Nephron (organoid): ENCODE data around the gene ARHGEF12.

ENCODE experiments used
- H3K27ac Mint-ChIP-seq, 3 experiments: 2 replicates each; pipeline ENCODE4 v1.8.0; 2020; ENCODE audit warnings: mixed read lengths in 3 of 3, mild to moderate bottlenecking in 2 of 3, moderate library complexity in 1 of 3
- H3K27me3 Mint-ChIP-seq: 2 replicates; pipeline ENCODE4 v1.8.0; 2021; ENCODE audit warnings: low read depth, mild to moderate bottlenecking, moderate library complexity, mixed read lengths
- H3K36me3 Mint-ChIP-seq: 2 replicates; pipeline ENCODE4 v1.8.0; 2020; ENCODE audit warnings: low read depth, mixed read lengths
- H3K4me1 Mint-ChIP-seq: 2 replicates; pipeline ENCODE4 v1.8.0; 2020; ENCODE audit warnings: mixed read lengths
- H3K4me3 Mint-ChIP-seq, 3 experiments: 2 replicates each; pipeline ENCODE4 v1.8.0; 2020; ENCODE audit warnings: mild to moderate bottlenecking in 3 of 3, mixed read lengths in 3 of 3, moderate library complexity in 2 of 3
- H3K9me3 Mint-ChIP-seq: 2 replicates; pipeline ENCODE4 v1.8.0; 2020; ENCODE audit warnings: mixed read lengths
- CTCF ChIP-seq, 3 experiments: fragments of 200-600 bp; sonication (generic); IDR thresholded peaks; one replicate each; pipeline ENCODE4 v1.5.0; 2021; ENCODE audit warnings: antibody characterized with exemption in 3 of 3; ENCODE audit not compliant: unreplicated experiment in 3 of 3

The ARHGEF12 gene

GRCh38 chr11:120446802-120447201 is 110.6 kb downstream of the ARHGEF12 start:
- H3K27ac Mint-ChIP-seq: no peak overlapping the region
- no peaks in the 10 kb centered on the region for H3K27me3 Mint-ChIP-seq
- no peak for TF ChIP-seq CTCF (IDR thresholded peaks at IDR 0.05; ENCODE audit: unreplicated experiment in 3 of 3)
- H3K9me3 Mint-ChIP-seq: no peaks in the 10 kb centered on the region
- peaks cover 80% of the 10 kb centered on the region for H3K36me3 Mint-ChIP-seq
- no peaks in the 10 kb centered on the region for H3K4me1 Mint-ChIP-seq
- no peak overlapping the region for H3K4me3 Mint-ChIP-seq

DNA sequence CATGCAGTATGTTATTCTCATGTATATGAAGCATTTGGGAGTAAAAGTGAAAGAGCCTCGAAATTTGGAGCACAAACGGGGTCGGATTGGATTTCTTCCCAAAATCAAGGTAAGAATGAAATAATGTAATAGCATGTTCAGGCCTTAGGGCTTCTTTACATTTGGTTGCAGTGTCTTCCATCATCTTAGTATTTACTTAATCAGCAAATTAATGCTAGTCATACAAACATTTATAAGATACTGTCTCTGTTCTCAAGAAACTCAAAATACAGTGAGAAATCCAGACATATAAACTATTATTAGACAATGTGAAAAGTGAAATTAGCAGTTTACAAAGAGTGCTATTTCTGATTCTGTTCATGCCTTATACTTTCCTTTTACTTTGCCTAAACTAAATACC is 112.0 kb downstream of the ARHGEF12 start:
- H3K4me1 Mint-ChIP-seq: no peaks in the 10 kb centered on the region
- H3K36me3 Mint-ChIP-seq: peaks cover 77% of the 10 kb centered on the region
- TF ChIP-seq CTCF (IDR thresholded peaks at IDR 0.05; ENCODE audit: unreplicated experiment in 3 of 3): no peak
- no peak overlapping the region for H3K4me3 Mint-ChIP-seq
- H3K27me3 Mint-ChIP-seq: no peaks in the 10 kb centered on the region
- H3K27ac Mint-ChIP-seq: no peak overlapping the region
- no peaks in the 10 kb centered on the region for H3K9me3 Mint-ChIP-seq

DNA sequence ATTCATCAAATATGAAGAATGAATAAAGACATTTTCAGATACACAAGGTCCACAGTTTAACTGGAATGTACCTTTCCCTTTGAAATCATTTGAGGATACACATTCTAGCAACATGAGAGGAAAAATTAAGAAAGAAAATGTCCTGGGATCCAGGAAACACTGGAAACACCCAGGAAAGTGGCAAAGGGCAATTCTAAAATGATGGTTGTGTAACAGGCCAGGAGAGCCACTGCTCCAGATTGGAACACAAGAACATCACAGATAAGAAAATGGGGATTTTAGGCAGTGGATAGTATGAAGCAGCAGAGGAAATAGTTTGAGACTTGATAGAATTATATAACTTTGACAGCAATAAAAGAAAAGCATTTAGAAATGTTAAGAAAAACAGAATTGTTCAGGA is 119.3 kb downstream of the ARHGEF12 start:
- no peaks in the 10 kb centered on the region for H3K4me1 Mint-ChIP-seq
- H3K27me3 Mint-ChIP-seq: no peaks in the 10 kb centered on the region

GRCh38 chr11:120457996-120458395 is 121.8 kb downstream of the ARHGEF12 start:
- Mint-ChIP-seq H3K9me3 (no peaks in the 10 kb centered on the region), H3K4me3 (no peak overlapping the region), H3K27ac (no peak overlapping the region), H3K36me3 (peaks cover 81% of the 10 kb centered on the region), H3K27me3 (no peaks in the 10 kb centered on the region), H3K4me1 (no peaks in the 10 kb centered on the region)
- no peak for TF ChIP-seq CTCF (IDR thresholded peaks at IDR 0.05; ENCODE audit: unreplicated experiment in 3 of 3)

More for the DNA sequence above, 119.3 kb downstream of the ARHGEF12 start:
- no peak for TF ChIP-seq CTCF (IDR thresholded peaks at IDR 0.05; ENCODE audit: unreplicated experiment in 3 of 3)
- H3K27ac Mint-ChIP-seq: no peak overlapping the region
- no peak overlapping the region for H3K4me3 Mint-ChIP-seq
- no peaks in the 10 kb centered on the region for H3K9me3 Mint-ChIP-seq
- peaks cover 77% of the 10 kb centered on the region for H3K36me3 Mint-ChIP-seq

DNA sequence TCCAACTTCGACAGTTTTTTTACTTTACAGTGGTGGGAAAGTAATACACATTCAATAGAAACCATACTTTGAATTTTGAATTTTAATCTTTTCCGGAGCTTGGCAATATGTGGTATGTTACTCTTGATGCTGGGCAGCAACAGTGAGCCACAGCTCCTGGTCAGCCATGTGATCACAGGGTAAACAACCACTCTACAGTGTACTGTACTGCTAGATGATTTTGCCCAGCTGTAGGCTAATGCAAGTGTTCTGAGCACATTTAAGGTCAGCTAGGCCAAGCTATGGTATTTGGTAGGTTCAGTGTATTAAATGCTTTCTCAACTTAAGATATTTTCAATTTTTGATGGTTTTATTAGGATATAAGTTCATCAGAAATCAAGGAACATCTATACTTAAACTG is 126.6 kb downstream of the ARHGEF12 start:
- Mint-ChIP-seq H3K36me3 (peaks cover 84% of the 10 kb centered on the region), H3K4me3 (no peak overlapping the region), H3K9me3 (no peaks in the 10 kb centered on the region), H3K27me3 (no peaks in the 10 kb centered on the region), H3K4me1 (no peaks in the 10 kb centered on the region), H3K27ac (no peak overlapping the region)
- TF ChIP-seq CTCF (IDR thresholded peaks at IDR 0.05; ENCODE audit: unreplicated experiment in 3 of 3): no peak

DNA sequence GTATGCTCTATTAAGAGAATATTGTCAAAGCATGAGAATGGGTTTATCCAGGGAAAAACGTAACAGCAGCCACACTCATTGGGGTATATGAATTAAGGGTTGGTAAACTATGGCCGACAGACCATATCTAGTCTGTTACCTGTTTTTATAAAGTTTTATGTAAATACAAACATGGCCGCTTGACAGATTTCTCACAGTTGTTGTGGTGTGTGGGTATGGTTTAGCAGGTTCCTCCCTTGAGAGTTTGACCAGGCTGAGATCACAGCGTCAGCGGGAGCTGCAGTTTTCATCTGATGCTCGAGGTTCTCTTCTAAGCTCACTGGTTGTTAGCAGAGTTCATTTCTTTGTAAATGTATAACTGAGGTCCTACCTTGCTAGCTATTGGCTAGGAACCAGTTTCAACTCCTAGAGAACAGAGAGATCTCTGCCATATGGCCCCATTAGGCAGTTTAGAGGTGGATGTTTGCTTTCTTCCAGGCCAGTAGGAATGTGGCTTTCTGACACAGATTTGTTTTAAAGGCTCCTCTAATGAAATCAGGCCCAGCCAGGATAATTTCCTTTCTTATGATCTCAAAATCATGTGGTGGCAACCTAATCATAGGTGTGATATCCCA is 129.8 kb downstream of the ARHGEF12 start:
- H3K4me1 Mint-ChIP-seq: no peaks in the 10 kb centered on the region
- H3K4me3 Mint-ChIP-seq: no peak overlapping the region
- H3K27ac Mint-ChIP-seq: no peak overlapping the region
- H3K27me3 Mint-ChIP-seq: no peaks in the 10 kb centered on the region
- H3K9me3 Mint-ChIP-seq: no peaks in the 10 kb centered on the region
- peaks cover 79% of the 10 kb centered on the region for H3K36me3 Mint-ChIP-seq
- TF ChIP-seq CTCF (IDR thresholded peaks at IDR 0.05; ENCODE audit: unreplicated experiment in 3 of 3): no peak
